Pancreas (tissue), 10 donors: ENCODE data around the gene BHLHE23. TPM values are rescaled to one million over a fixed set of nuclear protein-coding genes. Genes with fewer than 3 reads are reported as not detected.

Source experiments
- ATAC-seq, 4 donors: fragments of 200-7000 bp; cut with Tn5 transposase; one replicate each; pipeline versions ENCODE4 v1.8.0 to v1.9.1; 2020; ENCODE audit warnings: mild to moderate bottlenecking in 4 of 4, moderate library complexity in 4 of 4
- DNase-seq, 6 donors: peaks; one replicate each; pipeline ENCODE4 v3.0.0-alpha.2; 2020
- FAIRE-seq: peaks from 2 replicates; lab custom pipeline; 2012; peaks lifted over from hg19 to GRCh38; lab: Jason Lieb, UNC
- H3K27ac ChIP-seq, 4 donors: fragments of 200-600 bp; sonication (generic); 1 replicate in 3 of 4; 2 replicates in 1 of 4; pipeline versions ENCODE4 v1.5.0 to v1.8.0; 2020
- H3K27me3 ChIP-seq, 4 donors: fragments of 200-600 bp; one replicate each; pipeline ENCODE4 v1.8.0; 2021
- H3K36me3 ChIP-seq, 3 donors: fragments of 200-600 bp; sonication (generic) in 1 of 3; one replicate each; pipeline versions ENCODE4 v1.5.0 to v1.8.0; 2020 to 2021
- H3K4me1 ChIP-seq, 3 donors: fragments of 200-600 bp; one replicate each; pipeline ENCODE4 v1.8.0; 2021
- H3K4me3 ChIP-seq, 4 donors: fragments of 200-600 bp; sonication (generic) in 2 of 4; one replicate each; pipeline versions ENCODE4 v1.5.0 to v1.8.0; 2020 to 2021
- H3K9me3 ChIP-seq, 4 donors: fragments of 200-600 bp; one replicate each; pipeline ENCODE4 v1.8.0; 2021
- CTCF ChIP-seq, 4 donors: fragments of 200-600 bp; sonication (generic) in 3 of 4; IDR thresholded peaks; one replicate each; pipeline versions ENCODE4 v1.5.0 to v1.8.0; 2021; ENCODE audit warnings: antibody characterized with exemption in 4 of 4
- WGBS, 2 donors: extraction: QIAGEN DNeasy Blood & Tissue Kit; methylation state at CpG; one replicate each; pipeline ENCODE4 v1.1.7; 2013; 5-methylcytosine and 5-hydroxymethylcytosine counted together
- intact Hi-C, 3 donors: fragments of 100-400 bp; cut with DNase I; formaldehyde crosslinking; loops; one replicate each; pipeline versions ENCODE4 v1.11.1 to v1.14.2; 2022
- polyA plus RNA-seq, 2 donors: library from polyadenylated mRNA; stranded (reverse); fragments of 200-250 nt; gene quantifications; one replicate each; pipeline ENCODE4 v1.2.3, GENCODE V29; 2013
- total RNA-seq, 6 donors: library from RNA; stranded (reverse); fragmentation: NEBNext Ultra II Directional in 4 of 6; extraction: Animal tissue kit (Norgen Biotek cat#: 25700) in 4 of 6; gene quantifications; one replicate each; pipeline versions ENCODE4 v1.2.1 to v1.2.4, GENCODE V29; 2021 to 2023
- donor health status: healthy with polysubstance abuse.
- donor health status: DM: no; HTN: no; CAD: no; lungs with moderate emphysema.
- donor health status: DM: no; HTN: no; CAD: no.
- donor health status: control.
- donor health status: control.
- donor health status: Bipolar disorder and iron deficiency.
- donor health status: DM: yes; HTN: yes; CAD: no.
- donor health status: DM: no; HTN: no; CAD: no.
- donor health status: DM: no; HTN: no; CAD: no.
- donor health status: DM: yes; HTN: yes; CAD: no.

The BHLHE23 gene
- total and polyA plus RNA-seq, 8 donors, result not detected

DNA sequence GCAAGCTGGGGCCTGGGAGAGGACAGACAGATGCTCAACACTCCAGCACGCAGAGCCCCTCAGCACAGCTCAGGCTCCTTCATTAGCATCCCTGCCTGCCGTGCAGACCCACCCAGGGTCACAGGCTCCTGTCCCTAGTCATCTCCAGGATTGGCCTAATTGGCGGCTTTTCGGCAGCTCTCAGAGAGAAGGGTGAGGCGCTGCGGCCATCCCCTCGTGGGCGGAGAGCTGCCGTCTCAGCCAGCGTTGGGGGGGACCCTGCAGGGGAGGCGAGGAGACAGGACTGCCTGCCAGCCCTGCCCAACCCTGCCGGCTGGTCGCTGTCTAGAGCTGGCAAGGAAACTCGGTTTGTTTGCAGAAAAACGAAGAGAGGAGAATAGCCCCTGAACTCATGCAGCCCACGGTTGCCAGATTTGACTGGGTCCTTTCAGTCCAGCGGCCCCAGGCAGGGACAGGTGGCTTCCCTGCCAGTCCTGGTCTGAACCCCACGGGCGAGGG is 26.8 kb downstream of the BHLHE23 start:
- Histone ChIP-seq H3K36me3 (no peaks in the 10 kb centered on the region), H3K9me3 (no peaks in the 10 kb centered on the region), H3K4me3 (no peak overlapping the region), H3K27me3 (peaks cover 0 to 13% (median 0%) of the 10 kb centered on the region in 4 donors), H3K27ac (no peak overlapping the region), H3K4me1 (no peaks in the 10 kb centered on the region)
- intact Hi-C loops, result no loop called here
- FAIRE-seq (no peak), DNase-seq (no peak), ATAC-seq (no peak)
- TF ChIP-seq CTCF (IDR thresholded peaks at IDR 0.05), result no peak
- WGBS, 2 donors, result 14 to 15% methylated on average over 19 of the region's 19 CpGs

DNA sequence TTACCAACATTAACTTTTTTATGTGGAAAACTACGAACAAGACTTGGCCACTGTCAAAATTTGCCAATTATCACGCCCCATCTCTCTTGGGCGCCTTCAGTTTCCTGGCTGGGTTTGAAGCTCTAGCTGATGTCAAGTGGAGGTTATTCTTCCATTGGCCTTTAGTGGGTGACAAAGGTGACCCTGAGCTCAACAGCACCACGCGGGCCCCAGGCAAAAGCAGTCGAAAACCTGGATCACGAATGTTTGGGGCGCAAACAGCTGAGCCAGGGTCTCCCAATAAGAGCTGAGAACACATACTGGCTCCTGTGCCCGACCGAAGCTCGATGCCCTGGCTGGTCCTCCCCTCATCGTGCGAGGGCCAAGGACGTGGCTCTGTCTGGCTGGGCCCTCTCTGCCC is 27.5 kb downstream of the BHLHE23 start:
- no peak for TF ChIP-seq CTCF (IDR thresholded peaks at IDR 0.05)
- no peak overlapping the region for H3K4me3 ChIP-seq
- H3K9me3 ChIP-seq, result no peaks in the 10 kb centered on the region
- DNase-seq (no peak), ATAC-seq (no peak), FAIRE-seq (no peak)
- H3K27ac ChIP-seq, result no peak overlapping the region
- 59 to 68% methylated on average over 13 to 14 of the region's 14 CpGs for WGBS, 2 donors
- H3K27me3 ChIP-seq, result peaks cover 0 to 20% (median 0%) of the 10 kb centered on the region in 4 donors
- no peaks in the 10 kb centered on the region for H3K36me3 ChIP-seq
- intact Hi-C loops, result no loop called here
- H3K4me1 ChIP-seq, result no peaks in the 10 kb centered on the region

GRCh38 chr20:62978561-62978943 is 28.2 kb downstream of the BHLHE23 start:
- intact Hi-C loops, result no loop called here
- DNase-seq, result no peak
- WGBS, 2 donors, result 41 to 52% methylated on average over 12 to 13 of the region's 13 CpGs
- TF ChIP-seq CTCF (IDR thresholded peaks at IDR 0.05), result no peak
- FAIRE-seq, result no peak
- Histone ChIP-seq H3K4me1 (no peaks in the 10 kb centered on the region), H3K9me3 (no peaks in the 10 kb centered on the region), H3K27ac (no peak overlapping the region), H3K4me3 (no peak overlapping the region), H3K36me3 (no peaks in the 10 kb centered on the region), H3K27me3 (peaks cover 0 to 23% (median 0%) of the 10 kb centered on the region in 4 donors)
- no peak for ATAC-seq

DNA sequence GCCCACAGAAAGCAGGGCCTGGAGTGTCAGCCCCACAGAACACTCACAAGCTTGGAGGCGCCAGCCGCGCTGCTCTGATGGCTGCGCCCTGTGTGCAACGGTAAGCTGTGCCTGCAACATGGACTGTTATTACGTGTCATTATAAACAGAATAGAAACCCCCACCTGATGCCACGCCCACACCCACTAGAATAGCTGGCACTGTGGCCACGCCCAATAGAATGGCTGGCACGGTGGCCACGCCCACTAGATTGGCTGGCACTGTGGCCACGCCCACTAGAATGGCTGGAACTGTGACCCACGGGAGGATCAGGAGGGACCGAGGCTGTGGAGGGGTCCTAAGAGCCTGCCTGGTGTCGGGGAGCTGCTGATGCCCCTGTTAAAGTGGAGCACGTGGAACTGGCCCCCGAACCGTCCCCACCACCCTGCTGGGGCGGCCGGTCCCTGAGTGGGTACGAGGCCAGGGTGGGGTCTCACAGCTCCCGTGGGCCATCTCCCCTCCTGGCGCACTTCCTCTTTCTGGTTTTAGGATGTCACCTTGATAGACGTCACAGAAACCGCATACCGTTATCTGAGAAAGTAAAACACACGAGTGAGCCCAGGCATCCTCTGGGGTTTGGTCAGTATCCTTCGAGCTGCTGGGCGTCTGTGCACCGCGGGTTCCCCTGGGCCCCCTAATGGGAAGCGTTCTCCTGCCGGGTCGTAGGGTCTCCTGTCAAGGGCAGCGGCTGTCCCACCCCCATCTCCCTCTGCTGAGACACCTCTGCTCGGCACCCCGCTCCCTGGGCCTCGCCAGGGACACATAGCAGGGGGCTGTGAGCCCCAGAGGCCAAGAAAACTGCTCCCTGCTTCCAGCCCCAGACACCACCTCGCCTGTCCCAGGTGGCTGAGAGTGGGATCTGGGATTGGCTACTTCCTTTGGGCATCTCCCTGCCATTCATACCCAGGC is 28.9 kb downstream of the BHLHE23 start:
- no peak for TF ChIP-seq CTCF (IDR thresholded peaks at IDR 0.05)
- no peaks in the 10 kb centered on the region for H3K36me3 ChIP-seq
- ATAC-seq (no peak), DNase-seq (no peak), FAIRE-seq (no peak)
- H3K27me3 ChIP-seq, result peaks cover 0 to 28% (median 2%) of the 10 kb centered on the region in 4 donors
- H3K4me1 ChIP-seq, result peaks cover 0 to under 1% (median 0%) of the 10 kb centered on the region in 3 donors
- H3K9me3 ChIP-seq, result no peaks in the 10 kb centered on the region
- intact Hi-C loops, result no loop called here
- H3K4me3 ChIP-seq, result no peak overlapping the region
- no peak overlapping the region for H3K27ac ChIP-seq
- WGBS, 2 donors, result 55 to 60% methylated on average over 38 of the region's 38 CpGs

- Histone ChIP-seq H3K4me3 (no peak overlapping the region), H3K9me3 (no peaks in the 10 kb centered on the region), H3K4me1 (peaks cover 0 to 4% (median 0%) of the 10 kb centered on the region in 3 donors), H3K27ac (no peak overlapping the region), H3K27me3 (peaks cover 0 to 29% (median 3%) of the 10 kb centered on the region in 4 donors), H3K36me3 (no peaks in the 10 kb centered on the region)
- ATAC-seq (no peak), DNase-seq (no peak), FAIRE-seq (no peak)
- TF ChIP-seq CTCF (IDR thresholded peaks at IDR 0.05), result no peak
- 61 to 66% methylated on average over 16 of the region's 16 CpGs for WGBS, 2 donors
- intact Hi-C loops, result no loop called here
Measured at GRCh38 chr20:62976886-62977285, 29.9 kb downstream of the BHLHE23 start.
